WTC11 (cell line): ENCODE results near the gene CXCL16. TPM values are rescaled to one million over a fixed set of nuclear protein-coding genes. Genes with fewer than 3 reads are reported as not detected.

Source experiments
- ATAC-seq: fragments of 200-7000 bp; cut with Tn5 transposase; 2 replicates; pipeline ENCODE4 v1.10.0; 2021; ENCODE audit warnings: mild to moderate bottlenecking, moderate library complexity
- CTCF ChIA-PET: fragments of 300-600 bp; sonication (Branson Sonifier 250); formaldehyde crosslinking; loops from one replicate; lab custom pipeline; 2021; ENCODE audit warnings: antibody characterized with exemption; lab: Charles Lee
- POLR2A ChIA-PET: fragments of 350-600 bp; sonication (Branson Sonifier 250); formaldehyde crosslinking; loops from one replicate; lab custom pipeline; 2021; ENCODE audit warnings: antibody characterized with exemption; lab: Charles Lee
- DNase-seq: peaks from one replicate; pipeline ENCODE4 v3.0.0; 2021; ENCODE audit warnings: low spot score
- H3K27ac Mint-ChIP-seq: 2 replicates; pipeline ENCODE4 v1.8.0; 2021; ENCODE audit warnings: mixed read lengths
- H3K27me3 Mint-ChIP-seq: 2 replicates; pipeline ENCODE4 v1.8.0; 2021; ENCODE audit warnings: low read depth, mild to moderate bottlenecking, moderate library complexity, mixed read lengths
- H3K36me3 Mint-ChIP-seq: 2 replicates; pipeline ENCODE4 v1.8.0; 2021; ENCODE audit warnings: mixed read lengths
- H3K4me1 Mint-ChIP-seq: 2 replicates; pipeline ENCODE4 v1.8.0; 2022; ENCODE audit warnings: mixed read lengths
- H3K4me3 Mint-ChIP-seq: 2 replicates; pipeline ENCODE4 v1.8.0; 2021; ENCODE audit warnings: mild to moderate bottlenecking, moderate library complexity, mixed read lengths
- H3K9me3 Mint-ChIP-seq: 2 replicates; pipeline ENCODE4 v1.8.0; 2021; ENCODE audit warnings: mixed read lengths
- CDX4 ChIP-seq: fragments of 250-450 bp; sonication (Bioruptor Pico); IDR thresholded peaks from 2 replicates; pipeline ENCODE4 v1.9.0; 2021; ENCODE audit warnings: moderate library complexity, mild to moderate bottlenecking, inconsistent platforms, borderline replicate concordance
- CTCF ChIP-seq: fragments of 200-600 bp; IDR thresholded peaks from 2 replicates; pipeline ENCODE4 v1.8.0; 2022; ENCODE audit warnings: antibody characterized with exemption
- ESRRA ChIP-seq: sonication (generic); formaldehyde crosslinking; IDR thresholded peaks from 2 replicates; pipeline ENCODE4 v1.8.1; 2022; ENCODE audit warnings: mild to moderate bottlenecking, missing genetic modification reagents, borderline replicate concordance
- FOXP1 ChIP-seq: sonication (generic); formaldehyde crosslinking; IDR thresholded peaks from 2 replicates; pipeline ENCODE4 v1.8.0; 2022; ENCODE audit warnings: missing genetic modification reagents, mild to moderate bottlenecking, moderate library complexity, borderline replicate concordance
- FOXP4 ChIP-seq: sonication (generic); formaldehyde crosslinking; IDR thresholded peaks from 2 replicates; pipeline ENCODE4 v1.8.0; 2022; ENCODE audit warnings: mild to moderate bottlenecking, missing genetic modification reagents
- PRRX2 ChIP-seq: fragments of 250-450 bp; sonication (Bioruptor Pico); IDR thresholded peaks from 2 replicates; pipeline ENCODE4 v1.8.0; 2021; ENCODE audit warnings: mild to moderate bottlenecking
- SMAD4 ChIP-seq: sonication (generic); formaldehyde crosslinking; IDR thresholded peaks from 2 replicates; pipeline ENCODE4 v1.8.0; 2022; ENCODE audit warnings: mild to moderate bottlenecking, missing genetic modification reagents
- SP1 ChIP-seq: sonication (generic); formaldehyde crosslinking; conservative IDR thresholded peaks from 2 replicates; pipeline ENCODE4 v1.8.1; 2022; ENCODE audit warnings: missing genetic modification reagents
- TEAD1 ChIP-seq: sonication (generic); formaldehyde crosslinking; IDR thresholded peaks from 2 replicates; pipeline ENCODE4 v1.8.0; 2022; ENCODE audit warnings: mild to moderate bottlenecking, missing genetic modification reagents
- TP53 ChIP-seq: sonication (generic); formaldehyde crosslinking; IDR thresholded peaks from 2 replicates; pipeline ENCODE4 v1.8.1; 2023; ENCODE audit warnings: mild to moderate bottlenecking, missing genetic modification reagents
- ZBTB43 ChIP-seq: sonication (generic); formaldehyde crosslinking; IDR thresholded peaks from 2 replicates; pipeline ENCODE4 v1.8.1; 2023; ENCODE audit warnings: mild to moderate bottlenecking, missing genetic modification reagents
- ZNF263 ChIP-seq: sonication (generic); formaldehyde crosslinking; IDR thresholded peaks from 2 replicates; pipeline ENCODE4 v1.8.1; 2022; ENCODE audit warnings: low read depth, mild to moderate bottlenecking, moderate library complexity, missing genetic modification reagents
- ZNF425 ChIP-seq: fragments of 250-450 bp; sonication (Bioruptor Pico); conservative IDR thresholded peaks from 2 replicates; pipeline ENCODE4 v1.9.0; 2021; ENCODE audit warnings: mild to moderate bottlenecking
- total RNA-seq: library from RNA; stranded (reverse); gene quantifications from 3 replicates; pipeline ENCODE4 v1.2.3, GENCODE V29; 2021
- TF ChIP-seq, protein P1 (sequence below): fragments of 250-450 bp; sonication (Bioruptor Pico); IDR thresholded peaks from 2 replicates; pipeline ENCODE4 v2.1.2; 2022; ENCODE audit warnings: mild to moderate bottlenecking, moderate library complexity
- TF ChIP-seq, protein P2 (sequence below): sonication (generic); formaldehyde crosslinking; IDR thresholded peaks from 2 replicates; pipeline ENCODE4 v1.8.1; 2023; ENCODE audit warnings: mild to moderate bottlenecking, missing genetic modification reagents, moderate library complexity
- TF ChIP-seq, protein P3 (sequence below): sonication (generic); formaldehyde crosslinking; IDR thresholded peaks from 2 replicates; pipeline ENCODE4 v1.8.0; 2022; ENCODE audit warnings: mild to moderate bottlenecking, missing genetic modification reagents
- TF ChIP-seq, protein P4 (sequence below): sonication (generic); formaldehyde crosslinking; IDR thresholded peaks from 2 replicates; pipeline ENCODE4 v1.8.1; 2022; ENCODE audit warnings: low read depth, missing genetic modification reagents, borderline replicate concordance

Gene CXCL16
- total RNA-seq, 1 experiment from 2014 or later: 3.8 TPM

DNA sequence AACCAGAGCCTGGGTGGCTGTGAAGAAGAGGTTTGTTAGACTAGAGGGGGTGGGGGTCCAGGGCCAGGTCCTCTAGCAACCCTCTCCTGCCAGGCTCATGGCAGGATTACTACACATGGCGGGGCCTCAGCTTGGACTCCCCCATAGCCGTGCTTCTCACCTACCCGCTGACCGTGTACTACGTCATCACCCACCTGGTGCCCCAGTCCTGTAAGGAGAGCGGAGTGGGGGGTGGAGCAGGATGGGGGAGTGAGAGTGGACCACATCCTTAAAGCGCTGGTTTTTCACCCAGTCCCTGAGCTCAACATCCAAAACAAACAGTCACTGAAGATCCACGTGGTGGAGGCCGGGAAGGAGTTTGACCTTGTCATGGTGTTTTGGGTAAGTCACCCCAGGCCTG lies 4.2 kb upstream of the CXCL16 start (continued):
- TF ChIP-seq, protein P1, sequence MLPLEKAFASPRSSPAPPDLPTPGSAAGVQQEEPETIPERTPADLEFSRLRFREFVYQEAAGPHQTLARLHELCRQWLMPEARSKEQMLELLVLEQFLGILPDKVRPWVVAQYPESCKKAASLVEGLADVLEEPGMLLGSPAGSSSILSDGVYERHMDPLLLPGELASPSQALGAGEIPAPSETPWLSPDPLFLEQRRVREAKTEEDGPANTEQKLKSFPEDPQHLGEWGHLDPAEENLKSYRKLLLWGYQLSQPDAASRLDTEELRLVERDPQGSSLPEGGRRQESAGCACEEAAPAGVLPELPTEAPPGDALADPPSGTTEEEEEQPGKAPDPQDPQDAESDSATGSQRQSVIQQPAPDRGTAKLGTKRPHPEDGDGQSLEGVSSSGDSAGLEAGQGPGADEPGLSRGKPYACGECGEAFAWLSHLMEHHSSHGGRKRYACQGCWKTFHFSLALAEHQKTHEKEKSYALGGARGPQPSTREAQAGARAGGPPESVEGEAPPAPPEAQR: no peak
- TF ChIP-seq FOXP1 (CRISPR knock-in tag) (no peak), CTCF (no peak)

- Mint-ChIP-seq H3K4me3 (no peak overlapping the region), H3K36me3 (no peaks in the 10 kb centered on the region), H3K27ac (no peak overlapping the region), H3K27me3 (peaks cover 60% of the 10 kb centered on the region), H3K4me1 (peaks cover 28% of the 10 kb centered on the region), H3K9me3 (no peaks in the 10 kb centered on the region)
- POLR2A ChIA-PET: no interaction called here
- ATAC-seq (no peak), DNase-seq (no peak)
- CTCF ChIA-PET: interaction anchor here (1.0 kb wide), 1 partner anchor 11 kb away, joined by 4 read pairs; the partner anchor contains the start of gene MED11
- no peak for TF ChIP-seq TP53
Observed at GRCh38 chr17:4743216-4743615, 3.5 kb upstream of the CXCL16 start.

GRCh38 chr17:4742629-4743028 lies 2.9 kb upstream of the CXCL16 start:
- H3K27me3 Mint-ChIP-seq: peaks cover 66% of the 10 kb centered on the region
- CTCF ChIA-PET: interaction anchor here (1.4 kb wide), 1 partner anchor 46 kb away, joined by 3 read pairs; the partner anchor contains the start of gene GLTPD2
- DNase-seq: no peak
- H3K27ac Mint-ChIP-seq: no peak overlapping the region
- peaks cover 29% of the 10 kb centered on the region for H3K4me1 Mint-ChIP-seq
- no peaks in the 10 kb centered on the region for H3K36me3 Mint-ChIP-seq
- no peak overlapping the region for H3K4me3 Mint-ChIP-seq
- POLR2A ChIA-PET: no interaction called here
- no peaks in the 10 kb centered on the region for H3K9me3 Mint-ChIP-seq
- no peak for ATAC-seq
- no peak for TF ChIP-seq ZNF263 (CRISPR knock-in tag)
- TF ChIP-seq, protein P2, sequence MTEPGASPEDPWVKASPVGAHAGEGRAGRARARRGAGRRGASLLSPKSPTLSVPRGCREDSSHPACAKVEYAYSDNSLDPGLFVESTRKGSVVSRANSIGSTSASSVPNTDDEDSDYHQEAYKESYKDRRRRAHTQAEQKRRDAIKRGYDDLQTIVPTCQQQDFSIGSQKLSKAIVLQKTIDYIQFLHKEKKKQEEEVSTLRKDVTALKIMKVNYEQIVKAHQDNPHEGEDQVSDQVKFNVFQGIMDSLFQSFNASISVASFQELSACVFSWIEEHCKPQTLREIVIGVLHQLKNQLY (CRISPR knock-in tag): no peak
- TF ChIP-seq ZBTB43 (CRISPR knock-in tag): no peak
- TF ChIP-seq ESRRA (CRISPR knock-in tag): no peak
- TF ChIP-seq ZNF425 (CRISPR knock-in tag): no peak
- no peak for TF ChIP-seq PRRX2
- TF ChIP-seq, protein P3, sequence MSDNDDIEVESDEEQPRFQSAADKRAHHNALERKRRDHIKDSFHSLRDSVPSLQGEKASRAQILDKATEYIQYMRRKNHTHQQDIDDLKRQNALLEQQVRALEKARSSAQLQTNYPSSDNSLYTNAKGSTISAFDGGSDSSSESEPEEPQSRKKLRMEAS: no peak
- no peak for TF ChIP-seq FOXP4 (CRISPR knock-in tag)
- no peak for TF ChIP-seq SP1
- TF ChIP-seq SMAD4: no peak
- no peak for TF ChIP-seq CDX4 (CRISPR knock-in tag)
- TF ChIP-seq, protein P4, sequence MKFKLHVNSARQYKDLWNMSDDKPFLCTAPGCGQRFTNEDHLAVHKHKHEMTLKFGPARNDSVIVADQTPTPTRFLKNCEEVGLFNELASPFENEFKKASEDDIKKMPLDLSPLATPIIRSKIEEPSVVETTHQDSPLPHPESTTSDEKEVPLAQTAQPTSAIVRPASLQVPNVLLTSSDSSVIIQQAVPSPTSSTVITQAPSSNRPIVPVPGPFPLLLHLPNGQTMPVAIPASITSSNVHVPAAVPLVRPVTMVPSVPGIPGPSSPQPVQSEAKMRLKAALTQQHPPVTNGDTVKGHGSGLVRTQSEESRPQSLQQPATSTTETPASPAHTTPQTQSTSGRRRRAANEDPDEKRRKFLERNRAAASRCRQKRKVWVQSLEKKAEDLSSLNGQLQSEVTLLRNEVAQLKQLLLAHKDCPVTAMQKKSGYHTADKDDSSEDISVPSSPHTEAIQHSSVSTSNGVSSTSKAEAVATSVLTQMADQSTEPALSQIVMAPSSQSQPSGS (CRISPR knock-in tag): no peak
- no peak for TF ChIP-seq TEAD1 (CRISPR knock-in tag)
- no peak for TF ChIP-seq FOXP1 (CRISPR knock-in tag)
